Endometrium (tissue), 2 donors: Measurements from ENCODE around the gene SFXN5.

Experiments used
- FAIRE-seq: peaks from 2 replicates; lab custom pipeline; 2012; peaks lifted over from hg19 to GRCh38; lab: Jason Lieb, UNC
- donor health status: control.
- donor health status: control.

Gene SFXN5

GRCh38 chr2:72975017-72975416, 96.5 kb downstream of the SFXN5 start:
- no peak for FAIRE-seq

DNA sequence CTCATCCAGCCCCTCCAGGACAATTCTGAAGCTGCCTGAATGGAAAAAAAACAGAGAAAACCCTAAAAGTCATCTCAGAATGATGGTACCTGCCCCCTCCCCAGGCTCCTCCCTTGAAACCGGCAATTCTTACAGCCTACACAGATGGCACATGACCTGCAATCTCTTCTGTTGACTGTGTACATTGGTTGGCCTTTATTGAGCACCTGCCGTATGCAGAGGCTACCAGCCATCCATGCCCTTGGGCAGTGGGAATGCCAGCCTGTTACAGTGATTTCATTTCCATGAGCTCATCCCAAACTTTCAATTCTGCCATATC, 97.1 kb downstream of the SFXN5 start:
- no peak for FAIRE-seq

DNA sequence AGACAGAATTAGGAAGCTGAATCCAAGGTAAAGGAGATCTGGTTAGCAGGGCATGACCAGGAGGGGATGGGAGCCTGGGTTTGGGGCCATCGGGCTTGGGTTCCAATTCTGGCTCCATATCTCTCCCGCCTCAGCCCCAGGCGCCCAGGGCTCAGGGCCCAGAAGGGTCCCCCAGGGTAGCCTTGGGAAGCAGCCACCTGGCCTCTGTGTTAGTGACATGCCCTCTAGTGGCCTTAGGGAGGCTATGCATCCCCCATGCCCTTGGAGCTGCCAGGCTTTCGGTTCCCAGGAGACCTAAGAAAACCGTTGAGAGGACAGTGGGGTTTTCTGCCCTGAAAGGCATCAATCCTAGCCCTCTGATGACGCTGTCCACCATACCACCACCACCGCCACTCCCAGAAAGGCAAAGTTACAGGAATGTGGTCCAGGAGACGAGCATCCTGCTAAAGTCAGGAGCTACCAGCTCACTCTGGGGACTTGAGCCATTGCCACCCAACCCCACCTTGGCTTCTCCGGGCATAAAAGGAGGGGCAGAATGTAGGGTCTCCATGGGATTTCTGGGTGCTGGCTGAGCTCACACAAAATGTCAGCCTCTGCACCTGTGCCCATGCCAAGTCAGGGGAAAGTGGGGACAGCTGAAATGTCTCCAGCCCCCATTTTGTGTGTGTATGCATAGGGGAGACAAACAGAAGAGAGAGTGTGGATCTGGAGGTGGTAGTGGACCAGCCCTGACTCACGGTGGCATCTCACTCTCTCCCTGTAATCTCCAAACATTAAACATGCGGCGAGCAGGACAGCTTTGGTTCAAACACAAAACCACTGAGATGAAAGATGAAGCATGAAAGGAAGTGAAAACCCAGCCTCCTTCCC, 97.7 kb downstream of the SFXN5 start:
- FAIRE-seq = no peak

DNA sequence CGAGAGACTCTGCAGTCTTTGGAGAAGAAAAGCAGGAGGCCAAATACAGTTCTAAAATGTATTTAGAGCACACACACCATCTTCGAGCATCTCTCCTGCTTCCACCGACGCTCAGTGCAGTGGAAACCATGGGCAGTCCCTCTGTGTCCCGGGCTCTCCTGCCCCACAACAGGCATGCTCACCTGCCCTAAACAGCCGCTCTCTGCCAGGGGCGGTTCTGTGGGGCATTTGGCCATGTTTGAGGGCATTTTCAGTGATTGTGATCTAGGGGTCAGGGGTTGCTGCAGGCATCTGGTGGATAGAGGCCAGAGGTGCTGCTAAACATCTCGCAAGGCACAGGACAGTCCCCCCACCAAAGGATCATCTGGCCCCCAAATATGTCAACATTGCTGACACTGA, 98.4 kb downstream of the SFXN5 start:
- no peak for FAIRE-seq

GRCh38 chr2:72972352-72973136, 99.0 kb downstream of the SFXN5 start:
- no peak for FAIRE-seq

- no peak for FAIRE-seq
Measured at GRCh38 chr2:72971036-72971435, 100.5 kb downstream of the SFXN5 start.

DNA sequence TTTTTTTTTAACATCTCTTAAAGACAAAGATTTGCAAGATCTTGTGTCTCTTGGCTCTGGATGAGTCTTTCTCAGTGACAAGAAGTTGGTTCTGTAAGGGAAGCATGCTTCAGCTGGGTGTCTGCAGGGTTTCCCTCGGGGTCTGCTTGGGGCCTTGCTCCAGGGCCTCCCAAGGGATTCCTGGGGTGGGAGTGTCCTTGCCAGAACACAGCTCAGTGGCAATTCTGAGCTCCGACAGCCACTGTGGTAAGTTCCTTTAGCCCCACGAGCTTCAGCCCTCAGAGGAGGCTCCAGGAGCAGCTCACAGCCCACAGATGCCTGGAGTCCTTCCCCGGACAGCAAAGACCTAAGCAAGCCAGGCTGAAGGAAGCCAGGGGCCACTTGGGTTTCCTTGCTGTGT, 101.8 kb downstream of the SFXN5 start:
- no peak for FAIRE-seq

- FAIRE-seq = no peak
Measured at GRCh38 chr2:72968286-72968685, 103.2 kb downstream of the SFXN5 start.

DNA sequence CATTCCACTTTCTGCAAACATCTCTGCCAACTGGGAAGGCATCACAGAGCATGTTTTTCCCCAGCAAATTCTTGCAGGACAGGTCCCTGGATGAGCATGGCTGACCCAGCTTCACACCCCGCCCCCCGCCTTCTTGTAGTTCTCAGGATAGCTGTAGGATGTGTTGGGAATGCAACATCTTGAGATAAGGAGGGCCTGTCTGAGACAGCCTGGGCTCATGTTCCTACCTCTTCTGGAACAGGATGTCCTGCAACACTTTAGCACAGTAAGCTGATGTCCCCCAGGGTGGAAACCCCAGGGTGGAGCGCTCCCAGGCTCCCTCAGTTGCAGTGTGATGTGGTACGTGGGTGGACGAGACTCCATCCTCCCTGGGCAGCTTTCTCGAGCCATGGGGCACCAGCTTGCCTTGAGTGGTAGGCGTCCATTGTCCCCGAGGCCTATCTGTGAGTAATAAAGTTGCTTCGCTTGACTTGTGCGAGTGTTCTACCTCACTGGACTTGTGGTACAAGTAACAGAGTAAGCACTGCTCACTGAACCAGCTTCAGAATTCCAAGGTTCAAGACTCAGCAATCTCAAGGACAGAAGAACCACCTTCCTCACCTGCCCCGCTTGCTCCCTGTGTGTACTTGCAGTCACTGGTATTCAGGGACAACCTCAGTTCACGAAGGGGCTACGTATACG, 105.6 kb downstream of the SFXN5 start:
- no peak for FAIRE-seq

DNA sequence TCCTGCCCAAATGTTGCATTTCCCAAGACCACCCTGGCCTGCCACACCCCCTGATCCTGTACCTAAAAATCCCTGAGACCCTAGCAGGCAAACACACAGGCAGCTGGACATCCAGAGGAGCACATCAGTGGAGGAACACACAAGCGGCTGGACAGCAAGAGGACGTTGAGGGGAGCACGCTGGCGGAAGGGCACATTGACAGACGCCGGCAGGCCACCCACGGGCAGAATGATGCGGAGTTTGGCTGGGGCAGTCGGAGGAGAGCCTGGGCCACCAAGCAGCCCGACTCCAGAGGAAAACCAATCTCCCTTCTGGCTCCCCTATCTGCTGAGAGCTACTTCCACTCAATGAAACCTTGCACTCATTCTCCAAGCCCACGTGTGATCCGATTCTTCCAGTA, 106.5 kb downstream of the SFXN5 start:
- no peak for FAIRE-seq

- no peak for FAIRE-seq
Measured at GRCh38 chr2:72964146-72964525, 107.4 kb downstream of the SFXN5 start.

GRCh38 chr2:72963423-72964145, 107.9 kb downstream of the SFXN5 start:
- no peak for FAIRE-seq

DNA sequence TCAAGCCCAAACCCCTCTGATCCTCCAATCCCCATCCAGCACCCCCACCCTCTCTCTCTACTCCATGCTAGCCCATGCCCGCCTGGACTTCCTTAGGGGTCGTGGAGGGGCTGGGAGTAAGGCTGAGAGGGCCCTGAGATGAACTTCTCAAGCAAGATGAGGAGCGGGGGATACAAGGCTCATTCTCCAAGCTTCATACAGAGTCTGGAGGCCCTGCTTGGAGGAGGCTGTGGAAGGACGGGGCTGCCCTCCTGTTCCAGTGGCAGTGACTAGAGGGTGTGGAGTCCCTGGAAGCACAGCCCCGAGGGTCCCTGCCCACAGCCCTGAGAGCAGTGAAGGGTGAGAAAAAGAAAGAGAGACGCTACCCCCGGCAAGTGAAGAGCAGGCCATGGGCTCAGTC, 108.6 kb downstream of the SFXN5 start:
- FAIRE-seq = no peak

- FAIRE-seq = no peak
Measured at GRCh38 chr2:72961853-72962468, 109.6 kb downstream of the SFXN5 start.

DNA sequence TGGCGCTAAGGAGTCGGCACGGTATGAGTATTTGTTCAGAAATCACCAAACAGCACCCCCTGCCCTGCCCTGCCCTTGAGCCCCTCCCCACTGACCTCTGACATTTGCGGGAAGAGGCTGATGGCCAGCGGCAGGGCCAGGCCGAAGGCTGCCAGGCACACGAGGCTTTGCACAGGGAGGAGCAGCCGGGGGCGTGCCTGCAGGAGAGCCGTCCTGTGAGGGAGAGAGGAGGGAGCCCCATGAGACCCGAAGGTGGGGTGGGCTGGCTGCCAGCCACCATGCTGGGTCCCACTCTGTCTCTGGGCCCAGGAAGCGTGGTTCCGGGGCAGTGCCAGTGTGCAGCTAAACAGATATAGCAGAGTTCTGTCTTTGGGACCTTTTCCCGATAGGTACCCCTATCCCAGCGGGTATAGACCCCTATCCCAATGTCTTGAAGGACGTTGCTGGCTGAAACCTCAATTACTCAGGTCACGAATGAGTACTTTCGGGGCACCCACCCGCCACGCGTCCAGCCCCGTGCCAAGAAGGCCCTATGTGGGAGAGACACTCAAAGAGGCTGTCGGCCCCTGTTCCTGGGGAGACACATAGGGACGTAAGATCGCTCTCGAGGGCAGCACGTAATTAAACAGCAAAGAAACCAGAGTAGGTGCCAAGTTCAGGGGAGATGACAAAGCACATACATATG, 110.3 kb downstream of the SFXN5 start:
- no peak for FAIRE-seq

DNA sequence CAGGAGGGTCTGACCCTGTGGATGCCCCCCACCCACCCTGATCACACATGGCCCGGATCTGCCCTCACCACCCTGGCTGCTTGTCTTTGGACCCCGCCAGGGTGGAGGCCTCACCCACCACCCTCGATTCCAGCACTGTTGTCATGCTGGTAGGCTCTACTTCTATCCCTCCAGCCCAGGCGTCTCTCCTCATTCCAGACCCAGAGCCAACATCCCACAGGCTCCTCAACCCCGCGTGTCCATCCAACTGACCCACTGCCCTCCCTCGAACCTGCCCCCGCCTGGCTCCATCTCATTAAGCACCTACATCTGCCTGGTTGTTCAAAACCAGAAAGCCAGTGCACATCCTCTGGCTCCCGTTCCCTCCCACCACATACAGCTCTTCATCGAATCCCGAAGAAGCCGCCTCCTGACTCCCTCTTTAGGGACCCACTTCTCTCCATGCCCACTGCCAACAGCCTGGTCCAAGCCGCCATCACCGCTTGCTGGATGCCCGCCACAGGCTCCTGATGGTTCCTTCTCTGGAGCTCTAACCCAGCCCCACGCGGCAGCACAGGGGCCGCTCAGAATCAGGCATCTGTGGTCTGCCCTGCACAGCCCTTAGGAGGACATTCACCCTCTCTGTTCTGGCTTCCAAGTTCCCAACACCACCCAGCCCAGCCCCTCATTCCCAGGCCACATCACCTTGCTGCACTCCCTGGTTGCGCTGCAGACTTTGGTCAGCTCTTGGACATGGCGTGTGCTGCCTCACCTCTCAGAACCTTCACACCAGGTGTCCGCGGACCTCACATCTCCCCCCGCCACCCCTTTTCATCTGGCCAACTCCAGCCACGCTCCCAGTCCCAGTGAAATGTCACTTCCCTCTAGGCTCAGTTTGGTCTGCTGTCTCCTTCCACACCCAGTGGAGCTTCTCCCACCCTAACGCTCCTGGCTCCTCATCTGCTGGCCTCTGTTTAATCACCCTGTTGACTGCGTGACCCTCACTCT, 111.2 kb downstream of the SFXN5 start:
- FAIRE-seq = no peak

DNA sequence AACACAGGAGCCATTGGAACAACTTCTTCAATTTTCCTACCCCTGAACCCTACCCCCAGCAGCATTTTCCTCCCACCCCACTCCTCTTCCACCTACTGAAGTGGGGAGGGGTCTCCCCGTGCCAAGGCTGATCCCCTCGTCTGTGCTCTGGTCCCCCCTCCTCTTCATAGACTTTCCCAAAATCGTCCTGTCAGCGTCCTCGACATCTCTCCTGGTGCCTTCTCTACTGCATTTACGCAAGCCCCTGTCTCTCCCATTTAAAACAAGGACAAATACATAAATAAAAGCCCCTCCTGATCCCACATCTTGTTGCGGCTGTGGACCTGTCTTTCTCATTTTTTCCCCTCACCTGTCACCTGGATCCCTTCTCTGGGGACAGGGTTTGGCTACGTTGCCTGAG, 112.0 kb downstream of the SFXN5 start:
- FAIRE-seq = no peak

GRCh38 chr2:72958542-72959385, 112.7 kb downstream of the SFXN5 start:
- no peak for FAIRE-seq

GRCh38 chr2:72956936-72957335, 114.6 kb downstream of the SFXN5 start:
- no peak for FAIRE-seq
